Activated B cell treated with CpG ODN at 0.5 μM for 24 hours (primary cell): Measurements from ENCODE around the gene PRXL2B. TPM values are rescaled to one million over a fixed set of nuclear protein-coding genes. Genes with fewer than 3 reads are reported as not detected.

Source experiments
- ATAC-seq: fragments of 200-7000 bp; cut with Tn5 transposase; one replicate; pipeline ENCODE4 v1.10.0; 2021; ENCODE audit warnings: low read depth, mild to moderate bottlenecking, moderate library complexity
- CTCF ChIA-PET: fragments of 350-600 bp; sonication (Branson Sonifier 250); formaldehyde crosslinking; loops from one replicate; lab custom pipeline; 2021; ENCODE audit warnings: antibody characterized with exemption; lab: Charles Lee
- POLR2A ChIA-PET: fragments of 350-600 bp; sonication (Branson Sonifier 250); formaldehyde crosslinking; loops from one replicate; lab custom pipeline; 2021; ENCODE audit warnings: antibody characterized with exemption; lab: Charles Lee
- DNase-seq: peaks from one replicate; pipeline ENCODE4 v3.0.0; 2022
- H3K27ac Mint-ChIP-seq: one replicate; pipeline ENCODE4 v1.8.0; 2020; ENCODE audit warnings: mixed read lengths
- H3K27me3 Mint-ChIP-seq: one replicate; pipeline ENCODE4 v1.8.0; 2021; ENCODE audit warnings: mixed read lengths
- H3K36me3 Mint-ChIP-seq: one replicate; pipeline ENCODE4 v1.8.0; 2021; ENCODE audit warnings: low read depth, mixed read lengths
- H3K4me1 Mint-ChIP-seq: one replicate; pipeline ENCODE4 v1.8.0; 2021; ENCODE audit warnings: mixed read lengths
- H3K4me3 Mint-ChIP-seq: one replicate; pipeline ENCODE4 v1.8.0; 2020; ENCODE audit warnings: mild to moderate bottlenecking, mixed read lengths
- H3K9me3 Mint-ChIP-seq: one replicate; pipeline ENCODE4 v1.8.0; 2020; ENCODE audit warnings: mixed read lengths
- intact Hi-C: fragments of 100-400 bp; cut with micrococcal nuclease; formaldehyde crosslinking; loops from one replicate; pipeline ENCODE4 v1.15.1; 2024
- total RNA-seq: library from RNA; stranded (reverse); gene quantifications from 2 replicates; pipeline ENCODE4 v1.2.3, GENCODE V29; 2022
- TF ChIP-seq, protein P1 (sequence below): fragments of 200-600 bp; IDR thresholded peaks from one replicate; pipeline ENCODE4 v1.8.0; 2022; ENCODE audit warnings: antibody characterized with exemption, mild to moderate bottlenecking

The PRXL2B gene
- total RNA-seq, 1 donor from 2014 or later: 12.6 TPM

DNA sequence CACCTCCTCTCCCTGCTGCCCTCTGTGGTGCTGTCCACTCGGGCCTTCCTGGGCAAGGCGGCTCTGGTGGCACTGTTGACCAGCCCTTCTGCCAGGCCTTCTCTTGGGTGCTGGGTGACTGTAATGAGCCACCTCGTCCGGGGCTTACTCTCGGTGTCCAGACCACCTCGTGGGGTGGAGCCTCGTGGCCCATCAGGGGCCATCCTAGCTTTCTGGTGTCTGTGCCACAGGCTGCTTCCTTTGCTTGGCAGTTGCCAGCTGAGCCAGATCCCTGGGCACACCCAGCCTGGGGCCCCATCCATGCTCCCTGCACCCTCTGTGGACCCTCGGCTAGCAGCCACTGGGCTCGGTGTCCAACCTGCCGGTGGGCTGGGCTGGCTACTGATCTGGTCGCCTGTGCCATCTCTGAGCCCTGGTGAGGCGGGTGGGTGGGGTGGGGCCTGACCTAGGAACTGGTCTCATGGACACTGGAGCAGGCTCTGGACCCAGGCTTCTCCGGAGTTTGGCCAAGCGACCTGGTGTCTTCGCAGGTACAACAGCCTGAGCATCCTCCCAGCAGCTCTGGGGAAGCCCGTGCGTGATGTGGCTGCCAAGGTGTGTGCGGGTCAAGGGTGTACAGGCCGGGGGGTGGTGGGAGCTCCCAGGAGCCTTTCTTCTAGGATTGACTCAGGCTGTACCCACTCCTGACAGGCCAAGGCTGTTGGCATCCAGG is 1.4 kb downstream of the PRXL2B start:
- no peak overlapping the region for H3K27ac Mint-ChIP-seq
- H3K27me3 Mint-ChIP-seq: no peaks in the 10 kb centered on the region
- CTCF ChIA-PET: interaction anchor here (1.0 kb wide), 1 partner anchor 172 kb away, joined by 3 read pairs; no protein-coding TSS in a partner anchor
- peaks cover 32% of the 10 kb centered on the region for H3K4me1 Mint-ChIP-seq
- DNase-seq (no peak), ATAC-seq (no peak)
- TF ChIP-seq, protein P1, sequence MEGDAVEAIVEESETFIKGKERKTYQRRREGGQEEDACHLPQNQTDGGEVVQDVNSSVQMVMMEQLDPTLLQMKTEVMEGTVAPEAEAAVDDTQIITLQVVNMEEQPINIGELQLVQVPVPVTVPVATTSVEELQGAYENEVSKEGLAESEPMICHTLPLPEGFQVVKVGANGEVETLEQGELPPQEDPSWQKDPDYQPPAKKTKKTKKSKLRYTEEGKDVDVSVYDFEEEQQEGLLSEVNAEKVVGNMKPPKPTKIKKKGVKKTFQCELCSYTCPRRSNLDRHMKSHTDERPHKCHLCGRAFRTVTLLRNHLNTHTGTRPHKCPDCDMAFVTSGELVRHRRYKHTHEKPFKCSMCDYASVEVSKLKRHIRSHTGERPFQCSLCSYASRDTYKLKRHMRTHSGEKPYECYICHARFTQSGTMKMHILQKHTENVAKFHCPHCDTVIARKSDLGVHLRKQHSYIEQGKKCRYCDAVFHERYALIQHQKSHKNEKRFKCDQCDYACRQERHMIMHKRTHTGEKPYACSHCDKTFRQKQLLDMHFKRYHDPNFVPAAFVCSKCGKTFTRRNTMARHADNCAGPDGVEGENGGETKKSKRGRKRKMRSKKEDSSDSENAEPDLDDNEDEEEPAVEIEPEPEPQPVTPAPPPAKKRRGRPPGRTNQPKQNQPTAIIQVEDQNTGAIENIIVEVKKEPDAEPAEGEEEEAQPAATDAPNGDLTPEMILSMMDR: no peak
- peaks cover 2% of the 10 kb centered on the region for H3K36me3 Mint-ChIP-seq
- intact Hi-C loops: loop anchor here (2.0 to 10.0 kb wide), 3 partner anchors 287 to 1317 kb away; partner anchors contain the start of genes C1orf174 and NADK
- no peaks in the 10 kb centered on the region for H3K9me3 Mint-ChIP-seq
- POLR2A ChIA-PET: interaction anchor here (1.6 to 8.1 kb wide), 3 partner anchors 11 to 62 kb away, joined by 8 to 224 read pairs (median 55); partner anchors contain the start of genes PANK4 and TNFRSF14
- peak overlapping the region; percentile 78 for H3K4me3 Mint-ChIP-seq

DNA sequence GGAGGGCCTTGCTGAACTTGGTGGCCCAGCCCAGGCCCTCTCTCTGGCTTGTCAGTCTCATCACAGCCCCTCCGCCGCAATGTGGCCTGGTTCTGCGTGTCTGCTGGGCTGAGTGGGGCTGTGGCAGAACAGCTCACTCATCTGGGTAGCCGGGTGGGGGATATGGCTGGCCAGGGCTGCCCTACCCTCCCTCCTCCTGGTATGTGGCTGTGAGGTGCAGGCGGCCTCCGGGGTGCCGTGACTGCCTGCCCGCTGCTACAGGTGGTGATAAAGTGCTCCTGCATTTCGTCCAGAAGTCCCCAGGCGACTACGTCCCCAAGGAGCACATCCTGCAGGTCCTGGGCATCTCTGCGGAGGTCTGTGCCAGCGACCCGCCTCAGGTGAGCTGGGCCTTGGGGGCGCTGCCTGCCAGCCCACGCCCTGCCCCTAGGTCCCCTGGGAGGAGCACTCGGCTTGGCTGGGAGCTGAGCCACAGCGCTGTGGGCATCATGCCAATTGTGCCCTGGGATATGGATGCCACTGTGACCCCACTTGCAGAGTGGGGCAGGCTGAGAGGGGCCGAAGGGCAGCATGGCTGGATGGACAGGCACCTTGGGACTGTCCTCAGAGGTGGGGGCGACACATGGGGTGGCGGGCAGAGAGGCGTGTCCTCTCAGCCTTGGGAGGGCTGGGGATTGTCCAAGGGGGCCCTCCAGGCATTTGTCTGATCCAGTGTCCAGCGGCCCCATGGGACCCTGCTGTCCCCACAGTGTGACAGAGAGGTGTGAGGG is 2.3 kb downstream of the PRXL2B start:
- no peak for ATAC-seq
- H3K4me3 Mint-ChIP-seq: no peak overlapping the region
- peaks cover 24% of the 10 kb centered on the region for H3K4me1 Mint-ChIP-seq
- no peaks in the 10 kb centered on the region for H3K27me3 Mint-ChIP-seq
- ChIA-PET POLR2A (interaction anchor here (4.0 kb wide), 1 partner anchor 11 kb away, joined by 55 read pairs; no protein-coding TSS in a partner anchor), CTCF (no interaction called here)
- intact Hi-C loops: loop anchor here (10.0 kb wide), 2 partner anchors 814 to 1316 kb away; partner anchors contain the start of genes C1orf174 and NADK
- no peak overlapping the region for H3K27ac Mint-ChIP-seq
- DNase-seq: no peak
- no peaks in the 10 kb centered on the region for H3K9me3 Mint-ChIP-seq
- TF ChIP-seq, protein P1: no peak
- peaks cover 2% of the 10 kb centered on the region for H3K36me3 Mint-ChIP-seq

DNA sequence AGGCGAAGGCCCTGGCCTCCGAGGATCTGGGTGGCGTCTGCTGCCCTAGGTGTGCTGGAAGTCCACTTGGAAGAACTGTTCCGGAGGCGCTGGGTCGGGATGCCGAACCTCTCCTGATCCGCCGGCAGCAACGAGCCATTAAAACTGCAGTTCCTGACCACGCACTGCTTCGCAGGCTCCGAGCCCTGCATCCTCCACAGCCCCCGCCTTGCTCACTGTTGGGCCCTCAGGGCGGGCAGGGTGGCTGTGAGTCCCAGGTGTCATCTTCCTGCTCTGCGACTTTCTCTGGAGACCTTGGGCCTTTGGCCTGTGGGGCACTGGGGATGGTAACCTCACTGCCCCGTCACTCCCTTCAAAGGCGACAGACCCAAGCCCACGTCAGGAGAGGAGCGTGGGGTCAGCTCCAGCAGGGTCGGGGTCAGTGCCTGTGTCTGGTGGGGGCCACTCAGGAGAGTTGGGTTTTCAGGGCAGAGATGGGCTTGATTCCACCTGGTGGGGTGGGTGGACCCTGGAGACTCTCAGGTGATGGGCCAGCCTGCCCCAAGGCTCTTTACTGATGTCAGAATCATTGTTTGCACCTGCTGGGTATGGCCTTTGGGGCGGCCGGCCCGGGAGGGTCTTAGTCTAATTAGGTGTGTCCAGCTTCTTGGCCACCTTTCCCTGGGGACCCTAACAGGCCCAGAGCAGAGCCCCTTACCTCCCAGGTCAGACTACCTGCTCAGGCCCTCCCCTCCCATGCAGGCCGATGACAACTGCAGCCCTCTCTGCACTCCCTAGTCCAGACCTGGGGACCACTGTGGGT is 3.1 kb downstream of the PRXL2B start:
- no peaks in the 10 kb centered on the region for H3K9me3 Mint-ChIP-seq
- H3K4me3 Mint-ChIP-seq: no peak overlapping the region
- no peak overlapping the region for H3K27ac Mint-ChIP-seq
- POLR2A ChIA-PET: no interaction called here
- CTCF ChIA-PET: no interaction called here
- H3K36me3 Mint-ChIP-seq: peaks cover 2% of the 10 kb centered on the region
- TF ChIP-seq, protein P1: no peak
- H3K27me3 Mint-ChIP-seq: no peaks in the 10 kb centered on the region
- DNase-seq: no peak
- no peak for ATAC-seq
- intact Hi-C loops: loop anchor here (10.0 kb wide), 2 partner anchors 815 to 1315 kb away; partner anchors contain the start of genes C1orf174 and NADK
- peaks cover 16% of the 10 kb centered on the region for H3K4me1 Mint-ChIP-seq

DNA sequence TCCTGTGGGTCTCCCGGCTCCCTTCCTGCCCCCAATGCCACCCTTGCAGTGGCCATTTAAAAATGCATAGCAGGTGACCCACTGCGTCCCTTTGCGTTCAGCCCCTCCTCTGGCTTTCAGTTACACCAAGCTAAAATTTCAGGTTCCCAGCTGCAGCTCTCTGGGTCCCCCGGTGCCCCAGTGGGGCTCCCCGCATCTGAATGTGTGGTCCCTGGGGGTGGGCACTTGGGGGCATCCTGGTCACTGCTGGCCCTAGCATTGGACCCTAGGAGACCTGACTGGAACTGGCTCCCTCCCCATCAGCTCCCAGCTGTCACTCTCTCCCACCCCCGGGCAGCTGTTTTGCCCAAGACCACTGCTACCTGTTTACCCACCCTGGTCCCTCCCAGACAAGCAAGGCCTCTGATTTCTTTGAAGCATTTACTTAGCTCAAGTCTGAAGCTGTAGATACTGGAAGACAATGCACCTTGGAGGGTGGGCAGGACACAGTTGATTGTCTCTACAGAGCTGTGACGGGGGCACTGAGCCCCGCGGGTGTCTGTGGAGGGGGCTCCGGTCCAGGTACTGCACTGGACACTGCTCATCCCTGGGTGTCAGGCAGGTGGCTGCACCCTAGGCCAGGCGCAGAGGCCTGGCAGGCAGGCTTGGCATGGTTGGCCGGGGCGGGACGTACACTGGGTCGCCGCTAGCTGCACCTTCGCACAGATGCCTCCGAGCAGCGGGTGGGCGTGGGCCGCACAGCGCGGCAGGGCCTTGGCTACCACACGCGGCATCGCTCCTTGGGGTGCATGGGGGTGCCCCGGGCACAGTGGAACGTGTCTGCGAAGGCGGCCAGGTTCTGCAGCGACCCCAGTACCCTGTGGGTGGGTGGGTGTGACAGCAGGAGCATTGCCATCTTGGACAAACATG is 3.9 kb downstream of the PRXL2B start:
- Mint-ChIP-seq H3K36me3 (peaks cover 2% of the 10 kb centered on the region), H3K4me3 (no peak overlapping the region), H3K9me3 (no peaks in the 10 kb centered on the region), H3K27me3 (no peaks in the 10 kb centered on the region), H3K27ac (no peak overlapping the region), H3K4me1 (peaks cover 7% of the 10 kb centered on the region)
- POLR2A ChIA-PET: no interaction called here
- no peak for DNase-seq
- no peak for ATAC-seq
- TF ChIP-seq, protein P1: no peak
- intact Hi-C loops: no loop called here
- CTCF ChIA-PET: no interaction called here
